GM23248 (cell line): ENCODE results near the gene PJA1. TPM values are rescaled to one million over a fixed set of nuclear protein-coding genes. Genes with fewer than 3 reads are reported as not detected.

Experiments
- DNase-seq: peaks from one replicate; pipeline ENCODE4 v3.0.0-alpha.2; 2015
- H2AFZ ChIP-seq: fragments of 200-600 bp; sonication (generic); 2 replicates; pipeline ENCODE4 v1.6.1; 2016; ENCODE audit warnings: antibody characterized with exemption
- H3F3A ChIP-seq: fragments of 200-600 bp; sonication (generic); 2 replicates; pipeline ENCODE4 v1.6.1; 2016; ENCODE audit warnings: mild to moderate bottlenecking, antibody characterized with exemption, mixed run types; ENCODE audit not compliant: insufficient read depth
- H3K27ac ChIP-seq: fragments of 200-600 bp; sonication (generic); 2 replicates; pipeline ENCODE4 v1.5.1; 2016; ENCODE audit warnings: mild to moderate bottlenecking
- H3K27me3 ChIP-seq: fragments of 200-600 bp; sonication (generic); replicated peaks from 2 replicates; pipeline ENCODE4 v1.6.1; 2016; ENCODE audit warnings: mild to moderate bottlenecking; ENCODE audit not compliant: insufficient read depth
- H3K36me3 ChIP-seq: fragments of 200-600 bp; sonication (generic); 2 replicates; pipeline ENCODE4 v1.6.1; 2016; ENCODE audit warnings: low read depth, mild to moderate bottlenecking
- H3K4me1 ChIP-seq: fragments of 200-600 bp; sonication (generic); 2 replicates; pipeline ENCODE4 v1.6.1; 2016; ENCODE audit warnings: mild to moderate bottlenecking; ENCODE audit not compliant: insufficient read depth
- H3K4me2 ChIP-seq: fragments of 200-600 bp; sonication (generic); one replicate; pipeline ENCODE4 v1.6.1; 2016; ENCODE audit warnings: mild to moderate bottlenecking; ENCODE audit not compliant: unreplicated experiment
- H3K4me3 ChIP-seq: fragments of 200-600 bp; sonication (generic); 2 replicates; pipeline ENCODE4 v1.5.1; 2016; ENCODE audit warnings: mild to moderate bottlenecking
- H3K79me2 ChIP-seq: fragments of 200-600 bp; sonication (generic); 2 replicates; pipeline ENCODE4 v1.6.1; 2016; ENCODE audit warnings: mild to moderate bottlenecking; ENCODE audit not compliant: insufficient read depth
- H3K9ac ChIP-seq: fragments of 200-600 bp; sonication (generic); 2 replicates; pipeline ENCODE4 v1.6.1; 2016; ENCODE audit warnings: mild to moderate bottlenecking
- H3K9me2 ChIP-seq: fragments of 200-600 bp; sonication (generic); 2 replicates; pipeline ENCODE4 v1.6.1; 2016; ENCODE audit warnings: mixed run types, mild to moderate bottlenecking, moderate library complexity; ENCODE audit not compliant: insufficient read depth
- H3K9me3 ChIP-seq: fragments of 200-600 bp; sonication (generic); one replicate; pipeline ENCODE4 v1.6.1; 2017; ENCODE audit warnings: low read depth
- H4K20me1 ChIP-seq: fragments of 200-600 bp; sonication (generic); 2 replicates; pipeline ENCODE4 v1.6.0; 2016; ENCODE audit not compliant: insufficient read depth
- EZH2 ChIP-seq: fragments of 200-600 bp; sonication (generic); IDR thresholded peaks from 2 replicates; pipeline ENCODE4 v1.6.1; 2018; ENCODE audit warnings: antibody characterized with exemption, mild to moderate bottlenecking; ENCODE audit not compliant: insufficient read depth, poor library complexity, severe bottlenecking
- EZH2phosphoT487 ChIP-seq: fragments of 200-600 bp; sonication (generic); IDR thresholded peaks from 2 replicates; pipeline ENCODE4 v1.6.1; 2018; ENCODE audit warnings: antibody characterized with exemption, moderate library complexity, mild to moderate bottlenecking, low read depth; ENCODE audit not compliant: insufficient read depth
- WGBS, 2 experiments: methylation state at CpG; one replicate each; pipeline ENCODE4 v1.1.6; 2015 to 2017; ENCODE audit warnings: low lambda C conversion rate in 2 of 2, low coverage in 1 of 2; ENCODE audit errors: missing lambda C conversion rate in 2 of 2; 5-methylcytosine and 5-hydroxymethylcytosine counted together
- in situ Hi-C: fragments of 300-500 bp; cut with MboI; formaldehyde crosslinking; loops from 2 replicates; pipeline ENCODE4 v1.15.0; 2020
- polyA plus RNA-seq: library from polyadenylated mRNA; unstranded; fragments of >200 nt; fragmentation: Nextera tagmentation; extraction: Ambion mirVana; gene quantifications from 2 replicates; pipeline ENCODE4 v1.2.1, GENCODE V29; 2016
- total RNA-seq: library from RNA; depleted of rRNA; stranded (reverse); fragments of >200 nt; shearing (Covaris generic); gene quantifications from 2 replicates; pipeline ENCODE4 v1.2.3, GENCODE V29; 2014

The PJA1 gene
- total and polyA plus RNA-seq, 2 experiments from 2014 or later, result 26.6 to 32.7 TPM

GRCh38 chrX:69139516-69139915 is 25.7 kb downstream of the PJA1 start:
- TF ChIP-seq EZH2phosphoT487, result no peak
- no peak for TF ChIP-seq EZH2
- no peak overlapping the region for H2AFZ ChIP-seq
- in situ Hi-C loops, result no loop called here

DNA sequence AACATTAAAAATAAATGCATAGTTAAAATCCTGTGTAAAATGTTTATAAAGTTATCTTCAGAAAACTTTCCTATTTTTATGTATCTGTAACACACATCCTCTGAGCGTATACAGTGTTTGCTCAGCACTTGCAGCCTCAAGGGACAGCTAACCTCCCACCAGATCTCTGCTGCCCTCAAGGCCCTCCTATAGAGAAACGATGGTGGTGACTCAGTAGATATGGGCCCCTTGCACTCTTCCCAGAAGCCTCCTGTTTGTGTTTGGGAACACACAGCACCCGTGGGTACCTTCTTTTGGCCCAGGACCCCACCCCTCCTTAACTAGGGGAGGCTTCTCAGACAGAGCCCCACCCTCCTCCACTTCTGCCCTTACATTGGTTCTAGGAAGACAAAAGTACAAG is 26.7 kb downstream of the PJA1 start:
- H3K79me2 ChIP-seq, result no peaks in the 10 kb centered on the region
- in situ Hi-C loops, result no loop called here

More at GRCh38 chrX:69139516-69139915, 25.7 kb downstream of the PJA1 start:
- no peak for DNase-seq
- H4K20me1 ChIP-seq, result no peaks in the 10 kb centered on the region
- H3K9ac ChIP-seq, result no peak overlapping the region
- no peak overlapping the region for H3K4me2 ChIP-seq
- no peak overlapping the region for H3K4me3 ChIP-seq
- no peaks in the 10 kb centered on the region for H3K36me3 ChIP-seq
- no peak overlapping the region for H3K27ac ChIP-seq
- H3K9me3 ChIP-seq, result no peaks in the 10 kb centered on the region
- no peaks in the 10 kb centered on the region for H3F3A ChIP-seq
- 84 to 95% methylated on average over 6 to 10 of the region's 10 CpGs for WGBS, 2 experiments
- peaks cover 17% of the 10 kb centered on the region for H3K4me1 ChIP-seq
- H3K9me2 ChIP-seq, result no peaks in the 10 kb centered on the region
- H3K79me2 ChIP-seq, result no peaks in the 10 kb centered on the region
- no peaks in the 10 kb centered on the region for H3K27me3 ChIP-seq

DNA sequence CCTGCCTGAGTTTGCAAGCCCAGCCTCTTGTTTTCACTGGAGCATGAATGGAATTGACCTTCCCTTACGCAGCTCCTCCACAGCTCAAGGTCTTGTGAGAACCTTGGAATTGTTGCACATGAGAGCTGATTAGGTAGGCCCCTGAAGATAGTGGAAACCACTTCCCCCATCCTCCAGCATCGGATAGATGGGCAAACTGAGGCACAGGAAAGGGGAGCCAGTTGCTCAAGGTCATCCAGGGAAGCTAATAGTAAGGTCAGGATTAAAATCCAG is 27.2 kb downstream of the PJA1 start:
- TF ChIP-seq EZH2, result no peak
- TF ChIP-seq EZH2phosphoT487, result no peak
- Histone ChIP-seq H3K4me2 (no peak overlapping the region), H4K20me1 (no peaks in the 10 kb centered on the region), H3K4me3 (no peak overlapping the region), H3K27ac (peak overlapping the region; percentile 57; the same call in 1 of the 2 replicates), H3F3A (no peaks in the 10 kb centered on the region), H3K4me1 (peaks cover 17% of the 10 kb centered on the region), H3K9me2 (no peaks in the 10 kb centered on the region), H3K27me3 (no peaks in the 10 kb centered on the region), H3K79me2 (no peaks in the 10 kb centered on the region), H3K9ac (peak overlapping the region; percentile 63), H3K36me3 (no peaks in the 10 kb centered on the region), H2AFZ (peak overlapping the region; percentile 92), H3K9me3 (no peaks in the 10 kb centered on the region)
- WGBS, 2 experiments, result 94% methylated on average over 2 of the region's 2 CpGs
- no peak for DNase-seq
- in situ Hi-C loops, result no loop called here

More for the DNA sequence above, 26.7 kb downstream of the PJA1 start:
- Histone ChIP-seq H3K4me1 (peaks cover 17% of the 10 kb centered on the region), H3K4me2 (no peak overlapping the region), H3K27me3 (no peaks in the 10 kb centered on the region), H3K9me3 (no peaks in the 10 kb centered on the region), H3K9ac (no peak overlapping the region), H4K20me1 (no peaks in the 10 kb centered on the region), H3K36me3 (no peaks in the 10 kb centered on the region), H3K9me2 (no peaks in the 10 kb centered on the region), H3F3A (no peaks in the 10 kb centered on the region), H3K4me3 (no peak overlapping the region), H2AFZ (no peak overlapping the region), H3K27ac (no peak overlapping the region)
- DNase-seq, result peak; percentile 41
- 5 to 10% methylated on average over 3 of the region's 3 CpGs for WGBS, 2 experiments
- TF ChIP-seq EZH2, result no peak
- no peak for TF ChIP-seq EZH2phosphoT487

- Histone ChIP-seq H3K9me3 (no peaks in the 10 kb centered on the region), H3K9me2 (no peaks in the 10 kb centered on the region), H3K4me3 (no peak overlapping the region), H3K27me3 (no peaks in the 10 kb centered on the region), H3K4me2 (peak overlapping the region; percentile 20), H3K36me3 (no peaks in the 10 kb centered on the region), H3K79me2 (no peaks in the 10 kb centered on the region), H3F3A (no peaks in the 10 kb centered on the region), H3K4me1 (peaks cover 17% of the 10 kb centered on the region), H3K9ac (peak overlapping the region; percentile 63), H4K20me1 (no peaks in the 10 kb centered on the region), H2AFZ (peak overlapping the region; percentile 92), H3K27ac (peak overlapping the region; percentile 57)
- peak; percentile 64 for DNase-seq
- 18 to 22% methylated on average over 6 to 11 of the region's 11 CpGs for WGBS, 2 experiments
- in situ Hi-C loops, result no loop called here
- TF ChIP-seq EZH2phosphoT487 (no peak), EZH2 (no peak)
These were observed 27.7 kb downstream of the PJA1 start for GRCh38 chrX:69137371-69138117.
